SK-N-SH treated with all-trans-retinoic acid at 6 μM for 48 hours (cell line): ENCODE measurements around the gene SYT6.

Source experiments
- ATAC-seq: fragments of 200-7000 bp; cut with Tn5 transposase; 3 replicates; pipeline ENCODE4 v1.9.1; 2020; ENCODE audit warnings: mild to moderate bottlenecking, moderate library complexity
- ARNTL ChIP-seq: fragments of 450-650 bp; formaldehyde crosslinking; IDR thresholded peaks from 2 replicates; pipeline ENCODE4 v1.5.0; 2020; ENCODE audit warnings: low read depth, mild to moderate bottlenecking, moderate library complexity, borderline replicate concordance
- CREB5 ChIP-seq: fragments of 250-450 bp; sonication (Bioruptor Pico); IDR thresholded peaks from 2 replicates; pipeline ENCODE4 v1.5.1; 2020; ENCODE audit warnings: low read depth, mild to moderate bottlenecking, moderate library complexity
- CSRNP3 ChIP-seq: fragments of 250-450 bp; sonication (Bioruptor Pico); IDR thresholded peaks from 2 replicates; pipeline ENCODE4 v1.5.1; 2021; ENCODE audit warnings: mild to moderate bottlenecking, moderate library complexity
- ESRRG ChIP-seq: fragments of 250-450 bp; sonication (Bioruptor Pico); IDR thresholded peaks from 2 replicates; pipeline ENCODE4 v1.6.1; 2021; ENCODE audit warnings: mild to moderate bottlenecking
- GLIS3 ChIP-seq: fragments of 250-450 bp; sonication (Bioruptor Pico); IDR thresholded peaks from 2 replicates; pipeline ENCODE4 v1.5.0; 2020; ENCODE audit warnings: mild to moderate bottlenecking, moderate library complexity
- ISL1 ChIP-seq: fragments of 250-450 bp; sonication (Bioruptor Pico); IDR thresholded peaks from 2 replicates; pipeline ENCODE4 v2.1.2; 2022; ENCODE audit warnings: mild to moderate bottlenecking, moderate library complexity
- OSR1 ChIP-seq: fragments of 250-450 bp; sonication (Bioruptor Pico); IDR thresholded peaks from 2 replicates; pipeline ENCODE4 v1.8.0; 2022; ENCODE audit warnings: moderate library complexity, mild to moderate bottlenecking, inconsistent platforms
- PATZ1 ChIP-seq: fragments of 250-450 bp; sonication (Bioruptor Pico); IDR thresholded peaks from 2 replicates; pipeline ENCODE4 v1.8.0; 2020; ENCODE audit warnings: mild to moderate bottlenecking, moderate library complexity, borderline replicate concordance
- POU6F1 ChIP-seq: fragments of 250-450 bp; sonication (Bioruptor Pico); IDR thresholded peaks from 2 replicates; pipeline ENCODE4 v1.8.0; 2021; ENCODE audit warnings: low read depth, mild to moderate bottlenecking, moderate library complexity, borderline replicate concordance
- PPARA ChIP-seq: fragments of 250-450 bp; sonication (Bioruptor Pico); IDR thresholded peaks from 2 replicates; pipeline ENCODE4 v1.5.0; 2020; ENCODE audit warnings: mild to moderate bottlenecking, borderline replicate concordance
- RARB ChIP-seq: fragments of 250-450 bp; sonication (Bioruptor Pico); IDR thresholded peaks from 2 replicates; pipeline ENCODE4 v1.8.0; 2021; ENCODE audit warnings: mild to moderate bottlenecking, moderate library complexity
- SNAI2 ChIP-seq: fragments of 250-450 bp; sonication (Bioruptor Pico); IDR thresholded peaks from 2 replicates; pipeline ENCODE4 v1.5.0; 2020; ENCODE audit warnings: mild to moderate bottlenecking, moderate library complexity
- TCF4 ChIP-seq: fragments of 250-450 bp; sonication (Bioruptor Pico); IDR thresholded peaks from 2 replicates; pipeline ENCODE4 v1.8.0; 2021; ENCODE audit warnings: mild to moderate bottlenecking, moderate library complexity, borderline replicate concordance
- TSHZ2 ChIP-seq: fragments of 250-450 bp; sonication (Bioruptor Pico); IDR thresholded peaks from 2 replicates; pipeline ENCODE4 v1.5.0; 2020; ENCODE audit warnings: mild to moderate bottlenecking, moderate library complexity
- ZFP3 ChIP-seq: fragments of 250-450 bp; sonication (Bioruptor Pico); IDR thresholded peaks from 2 replicates; pipeline ENCODE4 v1.5.0; 2020; ENCODE audit warnings: mild to moderate bottlenecking, moderate library complexity
- ZFP30 ChIP-seq: fragments of 450-650 bp; formaldehyde crosslinking; IDR thresholded peaks from 2 replicates; pipeline ENCODE4 v1.5.0; 2022; ENCODE audit warnings: mild to moderate bottlenecking, moderate library complexity
- ZNF565 ChIP-seq: fragments of 450-650 bp; formaldehyde crosslinking; conservative IDR thresholded peaks from 2 replicates; pipeline ENCODE4 v1.5.0; 2020; ENCODE audit warnings: low read depth, mild to moderate bottlenecking, moderate library complexity
- ZNF8 ChIP-seq: fragments of 450-650 bp; formaldehyde crosslinking; IDR thresholded peaks from 2 replicates; pipeline ENCODE4 v1.5.0; 2020; ENCODE audit warnings: mild to moderate bottlenecking, moderate library complexity

The SYT6 gene

GRCh38 chr1:114178936-114179335 lies 25.3 kb upstream of the SYT6 start:
- ATAC-seq = no peak
- no peak for TF ChIP-seq TCF4 (CRISPR knock-in tag)
- no peak for TF ChIP-seq TSHZ2 (CRISPR knock-in tag)
- TF ChIP-seq GLIS3 (CRISPR knock-in tag) = no peak
- TF ChIP-seq ZFP30 (CRISPR knock-in tag) = no peak
- TF ChIP-seq PATZ1 (CRISPR knock-in tag) = no peak
- TF ChIP-seq CREB5 (CRISPR knock-in tag) = no peak
- no peak for TF ChIP-seq ZNF565 (CRISPR knock-in tag)
- no peak for TF ChIP-seq ARNTL
- no peak for TF ChIP-seq POU6F1 (CRISPR knock-in tag)
- TF ChIP-seq ZFP3 (CRISPR knock-in tag) = no peak
- TF ChIP-seq ISL1 (CRISPR knock-in tag) = no peak
- no peak for TF ChIP-seq ESRRG (CRISPR knock-in tag)

- ATAC-seq = no peak
- TF ChIP-seq ARNTL = no peak
- TF ChIP-seq ZNF8 (CRISPR knock-in tag) = no peak
- TF ChIP-seq CSRNP3 (CRISPR knock-in tag) = no peak
- TF ChIP-seq ISL1 (CRISPR knock-in tag) = no peak
Observed at GRCh38 chr1:114177282-114177681, 23.6 kb upstream of the SYT6 start.

- ATAC-seq = no peak
- TF ChIP-seq ISL1 (CRISPR knock-in tag) (no peak), TCF4 (CRISPR knock-in tag) (no peak), ZNF565 (CRISPR knock-in tag) (no peak), RARB (CRISPR knock-in tag) (no peak), ESRRG (CRISPR knock-in tag) (no peak), PATZ1 (CRISPR knock-in tag) (no peak), CREB5 (CRISPR knock-in tag) (no peak), OSR1 (no peak), ZFP30 (CRISPR knock-in tag) (no peak), SNAI2 (CRISPR knock-in tag) (no peak), PPARA (CRISPR knock-in tag) (no peak)
Observed at GRCh38 chr1:114176366-114176765, 22.7 kb upstream of the SYT6 start.
